OCI-LY1 (cell line): Measurements from ENCODE around the gene KLHL5.

Experiments used
- EZH2 ChIP-seq: fragments of 200-600 bp; sonication (generic), shearing (Covaris generic); IDR thresholded peaks from 2 replicates; pipeline ENCODE4 v1.8.0; 2017; ENCODE audit warnings: borderline replicate concordance, mixed run types, mild to moderate bottlenecking, antibody characterized with exemption, low read length, moderate library complexity, mixed read lengths
- TF ChIP-seq, protein P1 (sequence below): fragments of 200-600 bp; sonication (generic), shearing (Covaris generic); IDR thresholded peaks from 2 replicates; pipeline ENCODE4 v1.5.1; 2017; ENCODE audit warnings: mild to moderate bottlenecking, antibody characterized with exemption, low read length, moderate library complexity, mixed read lengths

DNA sequence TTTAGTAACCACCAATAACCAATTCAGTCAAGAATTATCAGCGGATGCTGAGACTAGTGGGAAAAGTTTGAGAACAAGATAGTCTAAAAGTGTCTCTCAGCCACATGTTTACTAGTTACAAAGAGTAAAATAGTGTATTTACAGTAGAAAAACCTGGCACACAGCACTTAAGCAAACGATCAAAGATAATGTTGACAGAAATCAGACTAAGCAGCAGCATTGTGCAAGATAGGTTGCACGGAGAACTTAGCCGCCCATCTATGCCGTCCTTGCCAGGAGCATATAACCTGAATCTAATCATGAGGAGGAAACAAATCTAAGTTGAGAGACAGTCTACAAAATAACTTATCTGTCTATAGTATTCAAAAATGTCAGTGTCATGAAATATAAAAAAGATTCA is 35.3 kb downstream of the KLHL5 start:
- TF ChIP-seq, protein P1, sequence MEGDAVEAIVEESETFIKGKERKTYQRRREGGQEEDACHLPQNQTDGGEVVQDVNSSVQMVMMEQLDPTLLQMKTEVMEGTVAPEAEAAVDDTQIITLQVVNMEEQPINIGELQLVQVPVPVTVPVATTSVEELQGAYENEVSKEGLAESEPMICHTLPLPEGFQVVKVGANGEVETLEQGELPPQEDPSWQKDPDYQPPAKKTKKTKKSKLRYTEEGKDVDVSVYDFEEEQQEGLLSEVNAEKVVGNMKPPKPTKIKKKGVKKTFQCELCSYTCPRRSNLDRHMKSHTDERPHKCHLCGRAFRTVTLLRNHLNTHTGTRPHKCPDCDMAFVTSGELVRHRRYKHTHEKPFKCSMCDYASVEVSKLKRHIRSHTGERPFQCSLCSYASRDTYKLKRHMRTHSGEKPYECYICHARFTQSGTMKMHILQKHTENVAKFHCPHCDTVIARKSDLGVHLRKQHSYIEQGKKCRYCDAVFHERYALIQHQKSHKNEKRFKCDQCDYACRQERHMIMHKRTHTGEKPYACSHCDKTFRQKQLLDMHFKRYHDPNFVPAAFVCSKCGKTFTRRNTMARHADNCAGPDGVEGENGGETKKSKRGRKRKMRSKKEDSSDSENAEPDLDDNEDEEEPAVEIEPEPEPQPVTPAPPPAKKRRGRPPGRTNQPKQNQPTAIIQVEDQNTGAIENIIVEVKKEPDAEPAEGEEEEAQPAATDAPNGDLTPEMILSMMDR = no peak
- TF ChIP-seq EZH2 = no peak
